Measurements from ENCODE around the gene FAAH2. TPM values are rescaled to one million over a fixed set of nuclear protein-coding genes. Genes with fewer than 3 reads are reported as not detected.

Gene FAAH2
- total RNA-seq, 2 experiments from 2014 or later, result 5.4 to 6.0 TPM

- no peak overlapping the region for H3K4me3 Mint-ChIP-seq
- no peaks in the 10 kb centered on the region for H3K27me3 Mint-ChIP-seq
- H3K9me3 Mint-ChIP-seq, result no peaks in the 10 kb centered on the region
- DNase-seq, result no peak
- CTCF ChIA-PET, result no interaction called here
- H3K36me3 Mint-ChIP-seq (ENCODE audit: low read depth), result no peaks in the 10 kb centered on the region
- POLR2A ChIA-PET, result no interaction called here
- H3K4me1 Mint-ChIP-seq, result no peaks in the 10 kb centered on the region
- H3K27ac Mint-ChIP-seq, result no peak overlapping the region
Observed at GRCh38 chrX:57422289-57422688, 135.8 kb downstream of the FAAH2 start.

GRCh38 chrX:57422790-57423189, 136.3 kb downstream of the FAAH2 start:
- ChIA-PET POLR2A (no interaction called here), CTCF (no interaction called here)
- Mint-ChIP-seq H3K9me3 (no peaks in the 10 kb centered on the region), H3K4me1 (no peaks in the 10 kb centered on the region), H3K27ac (no peak overlapping the region), H3K36me3 (ENCODE audit: low read depth) (no peaks in the 10 kb centered on the region), H3K27me3 (no peaks in the 10 kb centered on the region), H3K4me3 (no peak overlapping the region)
- no peak for DNase-seq

GRCh38 chrX:57445076-57445475, 158.6 kb downstream of the FAAH2 start:
- POLR2A ChIA-PET, result no interaction called here
- Mint-ChIP-seq H3K36me3 (ENCODE audit: low read depth) (peaks cover 5% of the 10 kb centered on the region), H3K27me3 (no peaks in the 10 kb centered on the region), H3K27ac (no peak overlapping the region), H3K4me3 (no peak overlapping the region), H3K9me3 (no peaks in the 10 kb centered on the region), H3K4me1 (no peaks in the 10 kb centered on the region)
- DNase-seq, result no peak
- CTCF ChIA-PET, result no interaction called here

- Mint-ChIP-seq H3K9me3 (no peaks in the 10 kb centered on the region), H3K4me1 (no peaks in the 10 kb centered on the region), H3K36me3 (ENCODE audit: low read depth) (peaks cover 5% of the 10 kb centered on the region), H3K27me3 (no peaks in the 10 kb centered on the region), H3K4me3 (no peak overlapping the region), H3K27ac (no peak overlapping the region)
- CTCF ChIA-PET, result no interaction called here
- no peak for DNase-seq
- POLR2A ChIA-PET, result no interaction called here
Observed at GRCh38 chrX:57445832-57446231, 159.3 kb downstream of the FAAH2 start.

GRCh38 chrX:57447856-57448255, 161.3 kb downstream of the FAAH2 start:
- CTCF ChIA-PET, result no interaction called here
- no peaks in the 10 kb centered on the region for H3K9me3 Mint-ChIP-seq

GRCh38 chrX:57451426-57452020, 165.0 kb downstream of the FAAH2 start:
- H3K36me3 Mint-ChIP-seq (ENCODE audit: low read depth), result no peaks in the 10 kb centered on the region
- H3K4me3 Mint-ChIP-seq, result no peak overlapping the region
- no peak overlapping the region for H3K27ac Mint-ChIP-seq
- H3K4me1 Mint-ChIP-seq, result no peaks in the 10 kb centered on the region
- DNase-seq, result no peak
- H3K27me3 Mint-ChIP-seq, result no peaks in the 10 kb centered on the region
- H3K9me3 Mint-ChIP-seq, result no peaks in the 10 kb centered on the region
- ChIA-PET CTCF (no interaction called here), POLR2A (no interaction called here)

More at GRCh38 chrX:57447856-57448255, 161.3 kb downstream of the FAAH2 start:
- no peaks in the 10 kb centered on the region for H3K27me3 Mint-ChIP-seq
- no peak for DNase-seq
- POLR2A ChIA-PET, result no interaction called here
- no peak overlapping the region for H3K27ac Mint-ChIP-seq
- H3K4me3 Mint-ChIP-seq, result no peak overlapping the region
- H3K36me3 Mint-ChIP-seq (ENCODE audit: low read depth), result peaks cover 5% of the 10 kb centered on the region
- no peaks in the 10 kb centered on the region for H3K4me1 Mint-ChIP-seq

GRCh38 chrX:57453901-57454300, 167.4 kb downstream of the FAAH2 start:
- Mint-ChIP-seq H3K27ac (no peak overlapping the region), H3K36me3 (ENCODE audit: low read depth) (no peaks in the 10 kb centered on the region), H3K4me3 (no peak overlapping the region), H3K27me3 (no peaks in the 10 kb centered on the region), H3K4me1 (no peaks in the 10 kb centered on the region), H3K9me3 (no peaks in the 10 kb centered on the region)
- ChIA-PET POLR2A (no interaction called here), CTCF (interaction anchor here (0.9 to 1.4 kb wide), 7 partner anchors 85 to 651 kb away, joined by 3 to 7 read pairs (median 4); no protein-coding TSS in a partner anchor)
- peak; percentile 26 for DNase-seq

GRCh38 chrX:57481514-57481913, 195.0 kb downstream of the FAAH2 start:
- no peaks in the 10 kb centered on the region for H3K9me3 Mint-ChIP-seq
- no peak overlapping the region for H3K4me3 Mint-ChIP-seq
- no peaks in the 10 kb centered on the region for H3K36me3 Mint-ChIP-seq (ENCODE audit: low read depth)
- ChIA-PET CTCF (no interaction called here), POLR2A (no interaction called here)
- no peak for DNase-seq
- no peaks in the 10 kb centered on the region for H3K27me3 Mint-ChIP-seq
- no peak overlapping the region for H3K27ac Mint-ChIP-seq
- no peaks in the 10 kb centered on the region for H3K4me1 Mint-ChIP-seq

GRCh38 chrX:57516491-57516890, 230.0 kb downstream of the FAAH2 start:
- no peaks in the 10 kb centered on the region for H3K9me3 Mint-ChIP-seq
- H3K4me3 Mint-ChIP-seq, result no peak overlapping the region
- no peaks in the 10 kb centered on the region for H3K27me3 Mint-ChIP-seq
- H3K36me3 Mint-ChIP-seq (ENCODE audit: low read depth), result no peaks in the 10 kb centered on the region
- ChIA-PET CTCF (no interaction called here), POLR2A (no interaction called here)
- no peaks in the 10 kb centered on the region for H3K4me1 Mint-ChIP-seq
- no peak overlapping the region for H3K27ac Mint-ChIP-seq
- no peak for DNase-seq

GRCh38 chrX:57519578-57520118, 233.1 kb downstream of the FAAH2 start:
- H3K27me3 Mint-ChIP-seq, result no peaks in the 10 kb centered on the region
- no peaks in the 10 kb centered on the region for H3K4me1 Mint-ChIP-seq
- H3K4me3 Mint-ChIP-seq, result no peak overlapping the region
- DNase-seq, result no peak
- CTCF ChIA-PET, result no interaction called here
- POLR2A ChIA-PET, result no interaction called here
- no peak overlapping the region for H3K27ac Mint-ChIP-seq
- no peaks in the 10 kb centered on the region for H3K36me3 Mint-ChIP-seq (ENCODE audit: low read depth)
- no peaks in the 10 kb centered on the region for H3K9me3 Mint-ChIP-seq

- POLR2A ChIA-PET, result no interaction called here
- H3K36me3 Mint-ChIP-seq (ENCODE audit: low read depth), result no peaks in the 10 kb centered on the region
- no peak overlapping the region for H3K27ac Mint-ChIP-seq
Observed at GRCh38 chrX:57528670-57529255, 242.3 kb downstream of the FAAH2 start.

More at GRCh38 chrX:57528670-57529255, 242.3 kb downstream of the FAAH2 start:
- H3K9me3 Mint-ChIP-seq, result peaks cover 2% of the 10 kb centered on the region
- no peaks in the 10 kb centered on the region for H3K4me1 Mint-ChIP-seq
- no peak overlapping the region for H3K4me3 Mint-ChIP-seq
- no peak for DNase-seq
- CTCF ChIA-PET, result no interaction called here
- H3K27me3 Mint-ChIP-seq, result no peaks in the 10 kb centered on the region

Other genes starting within 250 kb of the FAAH2 start
- 10 to 100 TPM; 11.7 to 12.1 TPM for gene SPIN2B, start 165.2 kb upstream of the FAAH2 start, total RNA-seq
- under 1 TPM; 0.81 to 0.85 TPM for gene SPIN2A, start 149.3 kb upstream of the FAAH2 start, total RNA-seq